Neutrophil (primary cell): ENCODE data around the gene GRM8.

Source experiments
- H3K27ac ChIP-seq: fragments of 200-600 bp; sonication (generic); 2 replicates; pipeline ENCODE4 v1.5.1; 2016; ENCODE audit warnings: mild to moderate bottlenecking, moderate library complexity
- H3K27me3 ChIP-seq: fragments of 200-600 bp; sonication (generic); 2 replicates; pipeline ENCODE4 v1.6.0; 2016; ENCODE audit warnings: mild to moderate bottlenecking
- H3K36me3 ChIP-seq: fragments of 200-600 bp; sonication (generic); 2 replicates; pipeline ENCODE4 v1.5.1; 2017
- H3K4me1 ChIP-seq, 2 experiments: fragments of 200-600 bp in 1 of 2; sonication (generic) in 1 of 2; 1 replicate in 1 of 2; 2 replicates in 1 of 2; pipeline versions ENCODE4 v1.5.1 to v1.6.1; 2013 to 2016; ENCODE audit warnings: low read depth in 1 of 2, low read length in 1 of 2, mild to moderate bottlenecking in 1 of 2, moderate library complexity in 1 of 2; ENCODE audit not compliant: control insufficient read depth in 1 of 2, insufficient read depth in 1 of 2
- H3K4me3 ChIP-seq, 2 experiments: fragments of 200-600 bp in 1 of 2; sonication (generic) in 1 of 2; 1 replicate in 1 of 2; 2 replicates in 1 of 2; pipeline ENCODE4 v1.5.1; 2013 to 2016; ENCODE audit warnings: low read depth in 1 of 2, low read length in 1 of 2, mild to moderate bottlenecking in 1 of 2, moderate library complexity in 1 of 2
- H3K9me3 ChIP-seq: fragments of 200-600 bp; sonication (generic); 2 replicates; pipeline ENCODE4 v1.5.1; 2016
- TF ChIP-seq, protein P1 (sequence below): fragments of 200-600 bp; sonication (generic); IDR thresholded peaks from 2 replicates; pipeline ENCODE4 v1.5.1; 2016; ENCODE audit warnings: antibody characterized with exemption

The GRM8 gene

DNA sequence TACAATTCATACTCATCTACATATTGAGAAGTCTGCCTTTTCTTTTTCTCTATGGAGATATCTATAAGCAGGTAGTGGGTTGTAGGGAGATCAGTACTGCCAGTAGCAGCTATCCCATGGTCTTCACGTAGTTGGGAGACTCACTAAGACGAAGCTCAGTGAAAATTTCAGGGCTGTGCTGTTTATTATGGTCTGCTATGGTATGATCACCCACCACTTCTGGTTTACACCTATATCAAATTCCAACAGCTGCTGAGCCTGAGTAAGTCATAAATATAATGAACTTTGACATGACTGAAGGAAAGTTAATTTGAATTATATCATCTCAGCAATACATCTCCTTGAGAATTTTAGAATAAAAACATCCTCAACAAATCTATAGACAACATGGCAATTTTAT lies 741.7 kb downstream of the GRM8 start:
- TF ChIP-seq, protein P1, sequence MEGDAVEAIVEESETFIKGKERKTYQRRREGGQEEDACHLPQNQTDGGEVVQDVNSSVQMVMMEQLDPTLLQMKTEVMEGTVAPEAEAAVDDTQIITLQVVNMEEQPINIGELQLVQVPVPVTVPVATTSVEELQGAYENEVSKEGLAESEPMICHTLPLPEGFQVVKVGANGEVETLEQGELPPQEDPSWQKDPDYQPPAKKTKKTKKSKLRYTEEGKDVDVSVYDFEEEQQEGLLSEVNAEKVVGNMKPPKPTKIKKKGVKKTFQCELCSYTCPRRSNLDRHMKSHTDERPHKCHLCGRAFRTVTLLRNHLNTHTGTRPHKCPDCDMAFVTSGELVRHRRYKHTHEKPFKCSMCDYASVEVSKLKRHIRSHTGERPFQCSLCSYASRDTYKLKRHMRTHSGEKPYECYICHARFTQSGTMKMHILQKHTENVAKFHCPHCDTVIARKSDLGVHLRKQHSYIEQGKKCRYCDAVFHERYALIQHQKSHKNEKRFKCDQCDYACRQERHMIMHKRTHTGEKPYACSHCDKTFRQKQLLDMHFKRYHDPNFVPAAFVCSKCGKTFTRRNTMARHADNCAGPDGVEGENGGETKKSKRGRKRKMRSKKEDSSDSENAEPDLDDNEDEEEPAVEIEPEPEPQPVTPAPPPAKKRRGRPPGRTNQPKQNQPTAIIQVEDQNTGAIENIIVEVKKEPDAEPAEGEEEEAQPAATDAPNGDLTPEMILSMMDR, result no peak
- no peaks in the 10 kb centered on the region for H3K27me3 ChIP-seq
- no peak overlapping the region for H3K4me3 ChIP-seq
- no peaks in the 10 kb centered on the region for H3K4me1 ChIP-seq
- H3K36me3 ChIP-seq, result no peaks in the 10 kb centered on the region
- H3K27ac ChIP-seq, result no peak overlapping the region
- no peaks in the 10 kb centered on the region for H3K9me3 ChIP-seq

DNA sequence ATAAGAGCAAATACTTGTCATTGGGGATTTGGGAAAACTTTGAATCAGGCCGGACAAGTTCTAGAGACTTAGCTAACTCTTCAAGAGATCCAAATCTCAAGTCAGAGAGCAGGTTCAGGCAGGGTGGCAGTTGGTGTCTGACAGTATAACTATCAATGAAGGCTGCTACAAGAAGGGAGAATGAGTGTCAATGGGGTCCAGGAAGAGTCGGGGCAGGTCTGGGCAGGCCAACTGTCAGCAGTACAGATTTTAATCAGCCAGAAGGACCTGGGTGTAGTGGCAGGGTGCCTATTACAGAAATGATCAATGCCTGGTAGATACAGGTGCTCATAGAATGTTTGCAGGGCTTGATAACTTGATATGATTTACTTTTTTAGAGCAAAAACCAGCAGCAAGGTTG lies 751.1 kb downstream of the GRM8 start:
- TF ChIP-seq, protein P1, result no peak
- H3K36me3 ChIP-seq, result no peaks in the 10 kb centered on the region
- H3K27me3 ChIP-seq, result no peaks in the 10 kb centered on the region
- H3K4me1 ChIP-seq, result no peaks in the 10 kb centered on the region
- H3K4me3 ChIP-seq, result no peak overlapping the region
- H3K9me3 ChIP-seq, result no peaks in the 10 kb centered on the region
- H3K27ac ChIP-seq, result no peak overlapping the region

- Histone ChIP-seq H3K4me1 (no peaks in the 10 kb centered on the region), H3K9me3 (no peaks in the 10 kb centered on the region), H3K4me3 (no peak overlapping the region), H3K27me3 (no peaks in the 10 kb centered on the region), H3K27ac (no peak overlapping the region), H3K36me3 (no peaks in the 10 kb centered on the region)
- TF ChIP-seq, protein P1, result no peak
Measured at GRCh38 chr7:126499481-126499880, 753.3 kb downstream of the GRM8 start.

DNA sequence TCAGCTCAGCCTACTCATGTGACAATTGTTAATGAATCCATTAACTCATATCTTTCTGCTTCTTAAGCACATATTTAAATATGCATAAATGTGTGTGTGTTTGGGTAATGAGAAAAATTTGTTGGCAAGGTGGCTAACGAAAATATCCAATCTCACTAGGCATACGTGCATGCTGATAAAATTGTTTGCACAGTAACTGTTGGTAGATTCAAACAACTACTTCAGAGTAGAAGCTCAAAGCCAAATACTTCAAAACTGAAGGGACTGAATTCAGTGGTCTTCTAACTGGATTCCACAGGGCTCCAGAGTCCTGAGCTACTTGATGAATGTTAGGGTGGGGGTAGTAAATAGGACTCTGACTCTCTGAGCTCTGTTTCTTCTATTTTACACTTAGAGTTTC lies 757.0 kb downstream of the GRM8 start:
- TF ChIP-seq, protein P1, result no peak
- no peak overlapping the region for H3K27ac ChIP-seq
- H3K4me1 ChIP-seq, result no peaks in the 10 kb centered on the region
- H3K9me3 ChIP-seq, result no peaks in the 10 kb centered on the region
- H3K27me3 ChIP-seq, result no peaks in the 10 kb centered on the region
- no peak overlapping the region for H3K4me3 ChIP-seq
- no peaks in the 10 kb centered on the region for H3K36me3 ChIP-seq

DNA sequence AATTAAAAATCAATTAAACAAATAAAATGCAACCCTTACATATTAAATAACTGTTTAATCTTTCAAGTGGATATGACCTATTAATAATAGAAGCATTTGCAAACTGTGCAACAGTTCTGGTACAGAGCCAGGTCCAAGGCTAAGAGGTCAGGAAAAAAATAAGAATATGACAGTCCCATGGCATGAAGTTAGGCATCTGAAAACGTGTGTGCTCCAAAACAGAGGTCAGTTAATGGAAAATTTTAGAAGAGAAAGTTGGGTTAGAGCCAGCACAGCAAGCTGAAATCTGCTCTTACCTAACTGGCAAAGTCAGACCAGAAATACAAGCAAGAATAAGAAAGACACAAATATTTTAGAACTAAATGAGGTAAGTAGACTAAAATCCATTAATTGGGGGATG lies 757.7 kb downstream of the GRM8 start:
- TF ChIP-seq, protein P1, result no peak
- no peaks in the 10 kb centered on the region for H3K4me1 ChIP-seq

GRCh38 chr7:126493801-126494200 lies 758.9 kb downstream of the GRM8 start:
- Histone ChIP-seq H3K4me1 (no peaks in the 10 kb centered on the region), H3K27ac (no peak overlapping the region), H3K4me3 (no peak overlapping the region), H3K27me3 (no peaks in the 10 kb centered on the region), H3K36me3 (no peaks in the 10 kb centered on the region), H3K9me3 (no peaks in the 10 kb centered on the region)
- TF ChIP-seq, protein P1, result no peak

More for the DNA sequence above, 757.7 kb downstream of the GRM8 start:
- no peaks in the 10 kb centered on the region for H3K27me3 ChIP-seq
- no peak overlapping the region for H3K27ac ChIP-seq
- H3K36me3 ChIP-seq, result no peaks in the 10 kb centered on the region
- no peak overlapping the region for H3K4me3 ChIP-seq
- H3K9me3 ChIP-seq, result no peaks in the 10 kb centered on the region
